Vagina (tissue), 2 donors: ENCODE results near the gene TPR. TPM values are rescaled to one million over a fixed set of nuclear protein-coding genes. Genes with fewer than 3 reads are reported as not detected.

Experiments
- DNase-seq, 2 donors: peaks; one replicate each; pipeline ENCODE4 v3.0.0-alpha.2; 2017; ENCODE audit errors: extremely low spot score in 2 of 2
- H3K27ac ChIP-seq: fragments of 200-600 bp; sonication (generic); one replicate; pipeline ENCODE4 v1.5.1; 2019
- H3K27me3 ChIP-seq: fragments of 200-600 bp; sonication (generic); one replicate; pipeline ENCODE4 v1.5.1; 2019
- H3K36me3 ChIP-seq, 2 donors: fragments of 200-600 bp; sonication (generic); one replicate each; pipeline ENCODE4 v1.5.1; 2017 to 2019
- H3K4me1 ChIP-seq: fragments of 200-600 bp; sonication (generic); one replicate; pipeline ENCODE4 v1.5.1; 2019
- H3K4me3 ChIP-seq, 2 donors: fragments of 200-600 bp; sonication (generic); 1 replicate in 1 of 2; 2 replicates in 1 of 2; pipeline ENCODE4 v1.5.1; 2016 to 2019
- H3K9me3 ChIP-seq: fragments of 200-600 bp; sonication (generic); one replicate; pipeline ENCODE4 v1.5.1; 2019
- CTCF ChIP-seq, 3 experiments: fragments of 450-650 bp in 2 of 3; fragments of 200-600 bp in 1 of 3; sonication (generic) in 1 of 3; IDR thresholded peaks; one replicate each; pipeline ENCODE4 v1.5.1; 2017 to 2019; ENCODE audit warnings: antibody characterized with exemption in 3 of 3, mild to moderate bottlenecking in 2 of 3, moderate library complexity in 2 of 3
- POLR2A ChIP-seq, 2 donors: fragments of 450-650 bp; IDR thresholded peaks; one replicate each; pipeline ENCODE4 v1.6.1; 2017; ENCODE audit warnings: antibody characterized with exemption in 2 of 2, mild to moderate bottlenecking in 2 of 2, moderate library complexity in 2 of 2
- POLR2AphosphoS5 ChIP-seq, 2 donors: sonication (generic); formaldehyde crosslinking; IDR thresholded peaks; one replicate each; pipeline ENCODE4 v1.9.0; 2017; ENCODE audit warnings: antibody characterized with exemption in 2 of 2, mild to moderate bottlenecking in 2 of 2, low read depth in 1 of 2; ENCODE audit not compliant: insufficient read depth in 1 of 2
- intact Hi-C: fragments of 100-400 bp; cut with DNase I; formaldehyde crosslinking; loops from one replicate; pipeline ENCODE4 v1.15.1; 2023
- total RNA-seq: library from RNA; depleted of rRNA; stranded (reverse); fragments of >200 nt; gene quantifications from one replicate; pipeline ENCODE4 v1.2.3, GENCODE V29; 2016

Gene TPR
- total RNA-seq: 70.5 TPM

GRCh38 chr1:186375152-186375928 is at the start of gene TPR, which contains the start of gene ODR4:
Gene TPR (minus strand): TSS chr1:186375253. CDS start chr1:186375028, 225 bp downstream.
Gene ODR4 (plus strand): TSS chr1:186375838. CDS start chr1:186379786, 3,948 bp downstream.
- TF ChIP-seq POLR2AphosphoS5 (IDR thresholded peaks at IDR 0.05; ENCODE audit: insufficient read depth in 1 of 2, low read depth in 1 of 2): peak; percentile 87 to 91
- peak; percentile 91 to 98 (median 93) for TF ChIP-seq CTCF (IDR thresholded peaks at IDR 0.05)
- TF ChIP-seq POLR2A (IDR thresholded peaks at IDR 0.05): peak in 1 of 2 donors; percentile 76
- peak within 1 kb of the TSS; percentile 98 for H3K27ac ChIP-seq
- intact Hi-C loops: no loop called here
- peak within 1 kb of the TSS; percentile 54 to 94 for H3K4me3 ChIP-seq
- H3K36me3 ChIP-seq: peaks cover 0 to 20% of the 10 kb centered on the region in 2 donors
- H3K9me3 ChIP-seq: no peaks in the 10 kb centered on the region
- peak; percentile 97 to 99 for DNase-seq
- no peaks in the 10 kb centered on the region for H3K27me3 ChIP-seq
- H3K4me1 ChIP-seq: peaks cover 43% of the 10 kb centered on the region

DNA sequence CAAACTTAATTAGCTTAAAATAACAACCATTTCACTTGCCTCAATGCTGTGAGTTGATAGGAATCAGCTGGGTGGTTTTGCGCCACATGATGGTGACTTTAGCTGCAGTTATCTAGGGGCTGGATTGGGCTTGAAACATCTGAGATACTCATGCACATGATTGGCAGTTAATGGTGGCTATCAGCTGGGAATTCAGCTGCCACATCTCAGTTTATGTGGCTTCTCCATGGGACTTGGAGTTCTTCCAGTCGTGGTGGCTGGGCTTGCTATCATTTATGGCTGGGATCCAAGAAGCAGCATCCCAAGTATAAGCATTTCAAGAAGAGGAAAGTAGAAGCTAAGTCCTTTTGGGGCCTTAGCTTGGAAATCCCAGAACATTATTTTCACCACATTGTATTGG is 49.5 kb upstream of the TPR start:
- no peak for TF ChIP-seq CTCF (IDR thresholded peaks at IDR 0.05)
- TF ChIP-seq POLR2AphosphoS5 (IDR thresholded peaks at IDR 0.05; ENCODE audit: insufficient read depth in 1 of 2, low read depth in 1 of 2): no peak
- TF ChIP-seq POLR2A (IDR thresholded peaks at IDR 0.05): no peak
- no peak for DNase-seq
- intact Hi-C loops: no loop called here

DNA sequence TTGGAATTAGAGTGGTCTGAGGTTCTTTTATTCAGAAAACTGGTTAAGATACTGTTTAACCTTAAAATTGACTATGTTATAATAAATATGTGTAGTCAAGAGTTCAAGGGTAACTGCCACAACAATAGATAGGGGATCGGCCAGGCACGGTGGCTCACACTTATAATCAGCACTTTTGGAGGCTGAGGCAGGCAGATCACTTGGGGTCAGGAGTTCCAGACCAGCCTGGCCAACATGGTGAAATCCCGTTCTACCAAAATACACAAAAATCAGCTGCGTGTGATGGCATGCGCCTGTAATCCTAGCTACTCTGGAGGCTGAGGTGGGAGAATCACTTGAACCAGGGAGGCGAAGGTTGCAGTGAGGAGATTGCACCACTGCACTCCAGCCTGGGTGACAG is 46.4 kb upstream of the TPR start:
- Histone ChIP-seq H3K9me3 (no peaks in the 10 kb centered on the region), H3K27me3 (no peaks in the 10 kb centered on the region), H3K4me3 (no peak overlapping the region), H3K4me1 (no peaks in the 10 kb centered on the region), H3K36me3 (peaks cover 0 to 22% of the 10 kb centered on the region in 2 donors), H3K27ac (no peak overlapping the region)
- TF ChIP-seq POLR2A (IDR thresholded peaks at IDR 0.05) (no peak), POLR2AphosphoS5 (IDR thresholded peaks at IDR 0.05; ENCODE audit: insufficient read depth in 1 of 2, low read depth in 1 of 2) (no peak), CTCF (IDR thresholded peaks at IDR 0.05) (no peak)
- intact Hi-C loops: no loop called here
- DNase-seq: no peak

More for the DNA sequence above, 49.5 kb upstream of the TPR start:
- Histone ChIP-seq H3K9me3 (no peaks in the 10 kb centered on the region), H3K36me3 (peaks cover 0 to 5% of the 10 kb centered on the region in 2 donors), H3K4me1 (no peaks in the 10 kb centered on the region), H3K27me3 (no peaks in the 10 kb centered on the region), H3K27ac (no peak overlapping the region), H3K4me3 (no peak overlapping the region)

DNA sequence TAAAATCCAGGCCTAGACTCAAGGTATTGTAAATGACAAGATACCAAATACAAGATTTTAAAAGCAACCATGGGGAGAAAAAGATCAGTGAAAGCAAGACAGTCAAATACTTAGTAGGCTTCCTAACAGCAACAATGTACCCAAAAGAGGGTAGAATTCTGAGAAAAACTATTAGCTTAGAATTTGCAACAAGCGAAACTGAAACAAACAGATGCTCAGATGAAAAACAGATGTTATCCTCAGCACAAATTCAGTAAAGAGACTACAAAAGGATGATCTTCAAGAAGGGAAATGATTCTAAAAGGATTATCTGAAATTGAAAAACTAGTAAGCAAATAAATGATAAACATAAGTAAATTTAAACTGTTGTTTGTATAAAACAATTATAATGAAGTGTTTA is 45.9 kb upstream of the TPR start:
- H3K9me3 ChIP-seq: no peaks in the 10 kb centered on the region
- H3K27me3 ChIP-seq: no peaks in the 10 kb centered on the region
- TF ChIP-seq CTCF (IDR thresholded peaks at IDR 0.05) (no peak), POLR2AphosphoS5 (IDR thresholded peaks at IDR 0.05; ENCODE audit: insufficient read depth in 1 of 2, low read depth in 1 of 2) (no peak), POLR2A (IDR thresholded peaks at IDR 0.05) (no peak)
- intact Hi-C loops: no loop called here
- no peaks in the 10 kb centered on the region for H3K4me1 ChIP-seq
- no peak for DNase-seq
- H3K27ac ChIP-seq: no peak overlapping the region
- H3K36me3 ChIP-seq: peaks cover 0 to 22% of the 10 kb centered on the region in 2 donors
- H3K4me3 ChIP-seq: no peak overlapping the region

- Histone ChIP-seq H3K27ac (no peak overlapping the region), H3K4me3 (no peak overlapping the region), H3K27me3 (no peaks in the 10 kb centered on the region), H3K4me1 (no peaks in the 10 kb centered on the region), H3K9me3 (no peaks in the 10 kb centered on the region), H3K36me3 (peaks cover 0 to 22% of the 10 kb centered on the region in 2 donors)
- no peak for DNase-seq
- TF ChIP-seq POLR2A (IDR thresholded peaks at IDR 0.05) (no peak), CTCF (IDR thresholded peaks at IDR 0.05) (no peak), POLR2AphosphoS5 (IDR thresholded peaks at IDR 0.05; ENCODE audit: insufficient read depth in 1 of 2, low read depth in 1 of 2) (no peak)
- intact Hi-C loops: no loop called here
Observed at GRCh38 chr1:186420311-186420710, 45.3 kb upstream of the TPR start.
